ENCODE results near the gene OR2K2.
"Not testable (repeated sequence)": the region's sequence is repeated elsewhere in the genome, so short reads cannot be mapped to it uniquely, and the experiment has no call there.

The OR2K2 gene, protein sequence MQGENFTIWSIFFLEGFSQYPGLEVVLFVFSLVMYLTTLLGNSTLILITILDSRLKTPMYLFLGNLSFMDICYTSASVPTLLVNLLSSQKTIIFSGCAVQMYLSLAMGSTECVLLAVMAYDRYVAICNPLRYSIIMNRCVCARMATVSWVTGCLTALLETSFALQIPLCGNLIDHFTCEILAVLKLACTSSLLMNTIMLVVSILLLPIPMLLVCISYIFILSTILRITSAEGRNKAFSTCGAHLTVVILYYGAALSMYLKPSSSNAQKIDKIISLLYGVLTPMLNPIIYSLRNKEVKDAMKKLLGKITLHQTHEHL

DNA sequence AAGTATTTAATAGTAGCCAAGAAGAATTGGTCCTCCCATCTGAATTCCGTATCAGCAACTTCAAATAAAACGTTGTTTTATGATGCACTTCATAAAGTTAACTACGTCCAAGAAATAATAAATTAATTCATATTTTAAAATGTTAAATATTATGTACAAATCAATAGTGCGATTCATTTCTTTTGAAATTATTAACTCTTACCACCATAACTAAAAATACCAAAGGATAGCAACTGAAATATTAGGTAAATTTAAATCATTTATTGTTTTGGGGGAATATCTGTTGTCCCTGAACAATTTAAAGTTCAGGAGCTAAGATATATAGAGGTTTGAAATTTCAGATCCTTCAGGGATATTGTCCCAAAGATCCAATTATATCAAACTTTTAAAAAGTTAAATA is at the start of gene OR2K2:
TSS of gene OR2K2 (minus strand) at position 101 of the 400 bp plus-strand sequence. CDS start 1,791 bp downstream, outside the sequence.
- Mint-ChIP-seq H3K9me3 (no peaks in the 10 kb centered on the region), H3K36me3 (no peaks in the 10 kb centered on the region), H3K27ac (no peak within 1 kb of the TSS), H3K4me3 (no peak within 1 kb of the TSS), H3K27me3 (peaks cover 11% of the 10 kb centered on the region in 2 donors), H3K4me1 (peaks cover 4 to 13% of the 10 kb centered on the region in 2 donors)
- ATAC-seq (replicated peaks) (no peak), DNase-seq (no peak)

DNA sequence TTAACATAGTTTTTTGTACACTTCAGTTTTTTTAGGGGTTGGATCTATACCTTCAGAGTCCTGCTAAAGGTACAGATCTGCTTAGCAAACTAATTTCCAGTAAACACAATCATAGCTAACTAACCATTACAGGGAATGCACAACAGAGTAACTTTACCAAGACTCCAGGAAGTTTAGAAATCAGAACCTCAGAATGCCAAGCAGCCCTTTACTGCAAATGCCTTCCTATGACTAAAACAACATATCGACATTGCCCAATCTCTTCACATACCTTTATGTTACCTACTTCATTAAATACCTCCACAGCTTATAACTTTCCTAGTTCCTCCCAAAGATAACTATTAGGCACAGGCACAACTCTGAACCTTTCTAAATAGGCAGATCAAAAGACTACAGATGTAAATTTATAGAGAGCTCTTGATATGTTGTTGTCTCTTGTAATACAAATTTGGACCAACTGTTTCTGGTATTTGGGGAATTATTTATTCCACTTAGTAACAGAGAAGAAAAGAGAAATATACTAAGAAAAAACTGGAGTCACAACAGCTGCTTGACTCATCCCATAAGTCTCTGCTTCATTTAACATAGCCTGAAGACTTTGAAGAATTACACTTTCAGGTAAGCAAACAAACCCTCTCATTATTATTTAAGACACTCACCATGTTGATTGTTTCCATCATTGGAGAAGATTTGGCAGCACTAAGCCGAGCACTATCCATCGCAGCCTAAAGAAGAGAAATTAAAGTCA is 46.0 kb upstream of the OR2K2 start:
- no peaks in the 10 kb centered on the region for H3K9me3 Mint-ChIP-seq
- H3K4me1 Mint-ChIP-seq = no peaks in the 10 kb centered on the region
- DNase-seq (no peak), ATAC-seq (replicated peaks) (no peak)
- no peaks in the 10 kb centered on the region for H3K27me3 Mint-ChIP-seq
- no peak overlapping the region for H3K27ac Mint-ChIP-seq
- H3K4me3 Mint-ChIP-seq = no peak overlapping the region
- peaks cover 54 to 84% of the 10 kb centered on the region in 2 donors for H3K36me3 Mint-ChIP-seq

GRCh38 chr9:111375062-111375461 is 45.0 kb upstream of the OR2K2 start:
- Mint-ChIP-seq H3K27ac (no peak overlapping the region), H3K9me3 (no peaks in the 10 kb centered on the region), H3K27me3 (no peaks in the 10 kb centered on the region), H3K4me3 (no peak overlapping the region), H3K36me3 (peaks cover 52 to 83% of the 10 kb centered on the region in 2 donors), H3K4me1 (no peaks in the 10 kb centered on the region)
- DNase-seq = no peak
- no peak for ATAC-seq (replicated peaks)

DNA sequence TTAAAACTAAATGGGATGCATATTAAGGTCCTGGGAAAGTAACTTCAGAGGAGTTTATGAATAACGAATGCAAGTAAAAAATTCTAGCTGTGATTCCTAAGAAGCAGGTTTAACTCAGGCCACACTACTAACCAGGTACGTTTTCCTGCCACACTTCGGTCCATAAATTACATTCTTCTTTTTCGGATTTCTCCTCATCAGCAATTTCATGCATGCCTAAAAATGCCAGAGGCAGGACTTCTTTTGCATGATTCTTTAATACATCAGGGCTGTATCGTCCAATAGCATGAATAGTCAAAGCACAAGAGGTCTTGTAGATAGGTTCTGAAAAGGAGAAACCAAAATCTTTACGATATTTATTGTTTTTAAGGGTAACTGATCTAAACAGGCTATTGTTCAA is 42.3 kb upstream of the OR2K2 start:
- no peaks in the 10 kb centered on the region for H3K4me1 Mint-ChIP-seq
- no peak overlapping the region for H3K27ac Mint-ChIP-seq
- H3K27me3 Mint-ChIP-seq = no peaks in the 10 kb centered on the region
- no peak overlapping the region for H3K4me3 Mint-ChIP-seq
- ATAC-seq (replicated peaks) (no peak), DNase-seq (no peak)
- H3K9me3 Mint-ChIP-seq = no peaks in the 10 kb centered on the region
- peaks cover 55 to 75% of the 10 kb centered on the region in 2 donors for H3K36me3 Mint-ChIP-seq

GRCh38 chr9:111366978-111367377 is 37.0 kb upstream of the OR2K2 start:
- DNase-seq (no peak), ATAC-seq (replicated peaks) (no peak)
- Mint-ChIP-seq H3K4me1 (peaks cover 0 to 3% of the 10 kb centered on the region in 2 donors), H3K27ac (no peak overlapping the region), H3K36me3 (peaks cover 55 to 62% of the 10 kb centered on the region in 2 donors), H3K27me3 (no peaks in the 10 kb centered on the region), H3K4me3 (no peak overlapping the region), H3K9me3 (no peaks in the 10 kb centered on the region)

GRCh38 chr9:111362526-111362925 is 32.5 kb upstream of the OR2K2 start:
- no peak for DNase-seq
- no peak overlapping the region for H3K27ac Mint-ChIP-seq
- H3K4me3 Mint-ChIP-seq = no peak overlapping the region
- no peaks in the 10 kb centered on the region for H3K9me3 Mint-ChIP-seq
- no peak for ATAC-seq (replicated peaks)
- H3K4me1 Mint-ChIP-seq = peaks cover 0 to 17% of the 10 kb centered on the region in 2 donors
- no peaks in the 10 kb centered on the region for H3K27me3 Mint-ChIP-seq
- peaks cover 37 to 56% of the 10 kb centered on the region in 2 donors for H3K36me3 Mint-ChIP-seq

- DNase-seq = no peak
- peak; percentile 83 to 87 for ATAC-seq (replicated peaks)
- no peaks in the 10 kb centered on the region for H3K27me3 Mint-ChIP-seq
- H3K9me3 Mint-ChIP-seq = no peaks in the 10 kb centered on the region
- H3K4me3 Mint-ChIP-seq = peak overlapping the region in 1 of 2 donors; percentile 8
- no peak overlapping the region for H3K27ac Mint-ChIP-seq
- H3K4me1 Mint-ChIP-seq = peaks cover 0 to 17% of the 10 kb centered on the region in 2 donors
- peaks cover 28 to 49% of the 10 kb centered on the region in 2 donors for H3K36me3 Mint-ChIP-seq
These were observed 30.9 kb upstream of the OR2K2 start for GRCh38 chr9:111360881-111361280.

DNA sequence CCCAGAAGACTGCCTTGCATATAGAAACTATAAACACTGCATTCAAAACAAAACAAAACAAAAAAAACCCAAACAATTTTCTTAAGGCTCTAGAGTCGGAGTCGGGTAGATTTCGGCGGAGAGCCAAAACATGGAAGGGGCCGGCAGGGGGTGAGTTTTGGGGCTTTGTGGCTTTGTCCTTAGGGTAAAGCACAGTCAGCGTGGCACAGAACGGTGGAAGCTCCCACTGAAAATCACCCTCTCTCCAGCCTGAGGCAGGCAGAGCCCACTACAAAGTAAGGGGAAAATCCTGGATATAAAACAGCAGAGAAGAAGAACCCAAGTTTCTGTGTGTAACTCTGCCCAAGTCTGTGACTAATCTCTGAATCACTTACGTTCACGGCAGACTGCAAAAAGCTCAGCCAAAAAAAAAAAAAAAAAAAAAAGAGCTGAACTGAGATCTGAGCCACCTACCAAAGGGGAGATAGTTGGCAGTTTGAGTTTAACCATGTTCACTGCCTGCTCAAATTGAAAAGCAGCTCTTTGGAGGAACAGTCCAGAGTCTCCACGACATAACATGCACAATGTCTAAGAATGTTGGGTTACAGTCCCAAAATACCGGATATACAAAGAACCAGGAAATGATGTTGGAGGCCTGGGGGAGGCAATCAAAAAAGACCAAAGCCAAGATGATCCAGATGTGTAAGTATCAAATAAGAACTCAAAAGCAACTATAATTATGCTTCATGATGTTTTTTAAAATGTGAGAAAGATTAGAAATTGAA is 26.6 kb upstream of the OR2K2 start:
- DNase-seq (no peak), ATAC-seq (replicated peaks) (no peak)
- H3K27ac Mint-ChIP-seq = peak overlapping the region; percentile 14
- no peaks in the 10 kb centered on the region for H3K27me3 Mint-ChIP-seq
- H3K9me3 Mint-ChIP-seq = no peaks in the 10 kb centered on the region
- H3K36me3 Mint-ChIP-seq = peaks cover 7 to 21% of the 10 kb centered on the region in 2 donors
- H3K4me1 Mint-ChIP-seq = peaks cover 0 to 11% of the 10 kb centered on the region in 2 donors
- no peak overlapping the region for H3K4me3 Mint-ChIP-seq

- H3K4me3 Mint-ChIP-seq = no peak overlapping the region
- no peaks in the 10 kb centered on the region for H3K4me1 Mint-ChIP-seq
- no peaks in the 10 kb centered on the region for H3K9me3 Mint-ChIP-seq
- ATAC-seq (replicated peaks) = no peak
- no peak overlapping the region for H3K27ac Mint-ChIP-seq
- no peaks in the 10 kb centered on the region for H3K27me3 Mint-ChIP-seq
- no peak for DNase-seq
- no peaks in the 10 kb centered on the region for H3K36me3 Mint-ChIP-seq
These were observed 22.5 kb upstream of the OR2K2 start for GRCh38 chr9:111352545-111352944.

GRCh38 chr9:111350556-111350955 is 20.5 kb upstream of the OR2K2 start:
- H3K9me3 Mint-ChIP-seq = no peaks in the 10 kb centered on the region
- H3K27me3 Mint-ChIP-seq = peaks cover 5 to 6% of the 10 kb centered on the region in 2 donors
- no peaks in the 10 kb centered on the region for H3K36me3 Mint-ChIP-seq
- no peak overlapping the region for H3K4me3 Mint-ChIP-seq
- ATAC-seq (replicated peaks) = no peak
- H3K4me1 Mint-ChIP-seq = no peaks in the 10 kb centered on the region
- no peak overlapping the region for H3K27ac Mint-ChIP-seq
- DNase-seq = no peak

- peaks cover 6% of the 10 kb centered on the region in 2 donors for H3K27me3 Mint-ChIP-seq
- no peaks in the 10 kb centered on the region for H3K36me3 Mint-ChIP-seq
- no peaks in the 10 kb centered on the region for H3K4me1 Mint-ChIP-seq
- H3K4me3 Mint-ChIP-seq = no peak overlapping the region
- no peaks in the 10 kb centered on the region for H3K9me3 Mint-ChIP-seq
- H3K27ac Mint-ChIP-seq = no peak overlapping the region
- no peak for ATAC-seq (replicated peaks)
- no peak for DNase-seq
These were observed 19.7 kb upstream of the OR2K2 start for GRCh38 chr9:111349766-111350165.

- Mint-ChIP-seq H3K9me3 (no peaks in the 10 kb centered on the region), H3K4me3 (no peak overlapping the region), H3K27me3 (peaks cover 6% of the 10 kb centered on the region in 2 donors), H3K27ac (no peak overlapping the region), H3K4me1 (no peaks in the 10 kb centered on the region), H3K36me3 (no peaks in the 10 kb centered on the region)
- no peak for ATAC-seq (replicated peaks)
- DNase-seq = no peak
These were observed 18.8 kb upstream of the OR2K2 start for GRCh38 chr9:111348821-111349271.

DNA sequence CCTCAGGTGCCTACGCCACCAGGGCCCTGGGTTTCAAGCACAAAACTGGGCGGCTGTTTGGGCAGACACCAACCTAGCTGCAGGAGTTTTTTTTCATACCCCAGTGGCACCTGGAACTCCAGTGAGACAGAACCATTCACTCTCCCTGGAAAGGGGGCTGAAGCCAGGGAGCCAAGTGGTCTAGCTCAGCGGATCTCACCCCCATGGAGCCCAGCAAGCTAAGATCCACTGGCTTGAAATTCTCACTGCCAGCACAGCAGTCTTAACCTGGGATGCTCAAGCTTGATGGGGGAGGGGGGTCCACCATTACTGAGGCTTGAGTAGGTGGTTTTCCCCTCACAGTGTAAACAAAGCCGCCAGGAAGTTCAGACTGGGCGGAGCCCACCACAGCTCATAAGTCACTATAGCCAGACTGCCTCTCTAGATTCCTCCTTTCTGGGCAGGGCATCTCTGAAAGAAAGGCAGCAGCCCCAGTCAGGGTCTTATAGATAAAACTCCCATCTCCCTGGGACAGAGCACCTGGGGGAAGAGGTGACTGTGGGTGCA is 4.4 kb upstream of the OR2K2 start:
- H3K27ac Mint-ChIP-seq; H3K36me3 Mint-ChIP-seq; DNase-seq; ATAC-seq (replicated peaks); H3K4me3 Mint-ChIP-seq; H3K9me3 Mint-ChIP-seq: not testable (repeated sequence)
- Mint-ChIP-seq H3K27me3 (peaks cover 18 to 25% of the 10 kb centered on the region in 2 donors), H3K4me1 (peaks cover 4 to 13% of the 10 kb centered on the region in 2 donors)

- Mint-ChIP-seq H3K4me3 (no peak overlapping the region), H3K4me1 (no peaks in the 10 kb centered on the region), H3K9me3 (peaks cover 2 to 5% of the 10 kb centered on the region in 2 donors), H3K36me3 (no peaks in the 10 kb centered on the region), H3K27me3 (peaks cover 9 to 10% of the 10 kb centered on the region in 2 donors), H3K27ac (no peak overlapping the region)
- no peak for ATAC-seq (replicated peaks)
- DNase-seq = no peak
These were observed 9.4 kb downstream of the OR2K2 start for GRCh38 chr9:111320631-111321030.
